ENCODE data around the gene GPR32. TPM values are rescaled to one million over a fixed set of nuclear protein-coding genes. Genes with fewer than 3 reads are reported as not detected.

The GPR32 gene
- total and polyA plus RNA-seq, 10 of the 15 experiments (the other 5 are each of a cell fraction or from before 2014, with no cell fraction given), result not detected

GRCh38 chr19:50735869-50736268, 34.4 kb upstream of the GPR32 start (continued):
- TF ChIP-seq USF1 (IDR thresholded peaks at IDR 0.05; ENCODE audit: borderline replicate concordance, extremely low read length, insufficient read depth, low read depth, low read length) (no peak), NR2C1 (IDR thresholded peaks at IDR 0.05) (no peak), RAD51 (IDR thresholded peaks at IDR 0.05) (no peak), BCL11A (IDR thresholded peaks at IDR 0.05; ENCODE audit: low read depth, low read length) (no peak), USF2 (IDR thresholded peaks at IDR 0.05; ENCODE audit: borderline replicate concordance, low read depth, low read length) (no peak), NRF1 (conservative IDR thresholded peaks at IDR 0.05; ENCODE audit: low read depth, low read length) (no peak), POLR2AphosphoS2 (IDR thresholded peaks at IDR 0.05; ENCODE audit: low read depth, low read length) (no peak), E4F1 (IDR thresholded peaks at IDR 0.05; ENCODE audit: borderline replicate concordance, partially characterized antibody) (no peak)

- H4K20me1 ChIP-seq (ENCODE audit: control insufficient read depth, insufficient read depth), result no peaks in the 10 kb centered on the region
- in situ Hi-C loops (cut with MboI) (no loop called here), intact Hi-C loops (cut with micrococcal nuclease; ENCODE audit: unreplicated experiment) (no loop called here)
- no peak overlapping the region for H2AFZ ChIP-seq (ENCODE audit: control insufficient read depth, low read depth, low read length)
- H3K9ac ChIP-seq (ENCODE audit: control insufficient read depth, insufficient read depth, low read length), result no peak overlapping the region
- H3K4me1 ChIP-seq (ENCODE audit: control insufficient read depth, insufficient read depth, low read length), result no peaks in the 10 kb centered on the region
- RAD21 ChIA-PET (ENCODE audit: unreplicated experiment), result no interaction called here
- DNase-seq (ENCODE audit: low read depth, low spot score) (no peak), ATAC-seq (no peak), FAIRE-seq (no peak)
- H3K27me3 ChIP-seq (replicated peaks in 1 of 2; ENCODE audit: control insufficient read depth in 2 of 2, insufficient read depth in 2 of 2, low read length in 1 of 2), result no peaks in the 10 kb centered on the region; a peak in 2 of 4 replicates
- POLR2A ChIA-PET, result no interaction called here
- H3K4me3 ChIP-seq, result no peak overlapping the region
- no peak overlapping the region for H3K27ac ChIP-seq (ENCODE audit: control insufficient read depth, insufficient read depth)
- no peak overlapping the region for H3K4me2 ChIP-seq (ENCODE audit: control insufficient read depth, insufficient read depth)
- H3K36me3 ChIP-seq (ENCODE audit: control insufficient read depth in 2 of 2, insufficient read depth in 2 of 2, low read length in 1 of 2), result no peaks in the 10 kb centered on the region
- H3K79me2 ChIP-seq (ENCODE audit: control insufficient read depth, insufficient read depth, low read length), result no peaks in the 10 kb centered on the region
- SMC1A ChIA-PET (ENCODE audit: uncharacterized antibody, unreplicated experiment), result no interaction called here
- no peaks in the 10 kb centered on the region for H3K9me3 ChIP-seq (replicated peaks; ENCODE audit: control insufficient read depth, insufficient read depth, low read length)
- no TSS peak for BruUV-seq (replicated peaks)
- 16% methylated on average over 5 of the region's 5 CpGs for WGBS (ENCODE audit: insufficient coverage, insufficient replicate concordance, low lambda C conversion rate, missing lambda C conversion rate)
- CTCF ChIA-PET, result no interaction called here
- no peak for TF ChIP-seq CHD4 (IDR thresholded peaks at IDR 0.05)
- TF ChIP-seq MYC (IDR thresholded peaks at IDR 0.05; ENCODE audit: insufficient read depth, insufficient read length, insufficient replicate concordance, low read length, severe bottlenecking), result no peak
- TF ChIP-seq EP300 (IDR thresholded peaks at IDR 0.05; ENCODE audit: borderline replicate concordance in 1 of 2, control insufficient read depth in 1 of 2, low read depth in 2 of 2, low read length in 2 of 2), result no peak
- no peak for TF ChIP-seq PKNOX1 (IDR thresholded peaks at IDR 0.05)
- no peak for TF ChIP-seq MLLT1 (IDR thresholded peaks at IDR 0.05)
- TF ChIP-seq NRF1 (conservative IDR thresholded peaks at IDR 0.05; ENCODE audit: low read depth, low read length), result no peak
Observed at GRCh38 chr19:50736338-50736737, 33.9 kb upstream of the GPR32 start.

Measured in GM12878 (cell line).